Esophagus squamous epithelium (tissue), 4 donors: ENCODE results near the gene EGFLAM.

Experiments used
- POLR2A ChIP-seq, 4 donors: fragments of 450-650 bp; IDR thresholded peaks; one replicate each; pipeline ENCODE4 v1.6.1; 2017; ENCODE audit warnings: antibody characterized with exemption in 4 of 4, mild to moderate bottlenecking in 4 of 4, moderate library complexity in 3 of 4
- TF ChIP-seq, protein P1 (sequence below), 6 experiments: fragments of 450-650 bp in 4 of 6; fragments of 200-600 bp in 2 of 6; sonication (generic) in 2 of 6; IDR thresholded peaks; one replicate each; pipeline ENCODE4 v1.5.1; 2016 to 2019; ENCODE audit warnings: antibody characterized with exemption in 6 of 6, mild to moderate bottlenecking in 4 of 6, moderate library complexity in 4 of 6

DNA sequence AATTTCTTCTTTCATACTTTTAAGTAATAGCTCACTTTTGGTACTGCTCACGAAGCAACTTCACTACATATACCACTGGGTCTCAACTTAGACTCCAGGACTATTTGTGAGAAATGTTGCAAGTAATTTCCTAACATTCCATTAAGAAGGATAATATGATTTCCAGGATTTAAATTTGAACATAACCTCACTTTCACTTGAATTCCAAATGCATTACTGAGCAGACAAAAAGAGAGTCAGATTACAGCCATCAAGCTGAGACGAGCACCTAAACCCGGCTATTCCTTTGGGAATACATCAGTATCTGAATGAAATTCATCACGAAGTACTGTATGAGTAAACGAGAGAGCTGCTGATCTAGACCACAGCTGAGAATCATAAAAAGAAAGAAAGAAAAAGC is 250.8 kb downstream of the EGFLAM start:
- TF ChIP-seq, protein P1, sequence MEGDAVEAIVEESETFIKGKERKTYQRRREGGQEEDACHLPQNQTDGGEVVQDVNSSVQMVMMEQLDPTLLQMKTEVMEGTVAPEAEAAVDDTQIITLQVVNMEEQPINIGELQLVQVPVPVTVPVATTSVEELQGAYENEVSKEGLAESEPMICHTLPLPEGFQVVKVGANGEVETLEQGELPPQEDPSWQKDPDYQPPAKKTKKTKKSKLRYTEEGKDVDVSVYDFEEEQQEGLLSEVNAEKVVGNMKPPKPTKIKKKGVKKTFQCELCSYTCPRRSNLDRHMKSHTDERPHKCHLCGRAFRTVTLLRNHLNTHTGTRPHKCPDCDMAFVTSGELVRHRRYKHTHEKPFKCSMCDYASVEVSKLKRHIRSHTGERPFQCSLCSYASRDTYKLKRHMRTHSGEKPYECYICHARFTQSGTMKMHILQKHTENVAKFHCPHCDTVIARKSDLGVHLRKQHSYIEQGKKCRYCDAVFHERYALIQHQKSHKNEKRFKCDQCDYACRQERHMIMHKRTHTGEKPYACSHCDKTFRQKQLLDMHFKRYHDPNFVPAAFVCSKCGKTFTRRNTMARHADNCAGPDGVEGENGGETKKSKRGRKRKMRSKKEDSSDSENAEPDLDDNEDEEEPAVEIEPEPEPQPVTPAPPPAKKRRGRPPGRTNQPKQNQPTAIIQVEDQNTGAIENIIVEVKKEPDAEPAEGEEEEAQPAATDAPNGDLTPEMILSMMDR (IDR thresholded peaks at IDR 0.05): no peak
- TF ChIP-seq POLR2A (IDR thresholded peaks at IDR 0.05): no peak
